GM12878 (cell line): Measurements from ENCODE around the gene MTM1. TPM values are rescaled to one million over a fixed set of nuclear protein-coding genes. Genes with fewer than 3 reads are reported as not detected.

ENCODE experiments used
- ATAC-seq: fragments of 200-7000 bp; cut with Tn5 transposase; 3 replicates; pipeline ENCODE4 v1.9.1; 2020; ENCODE audit warnings: mild to moderate bottlenecking, moderate library complexity
- BruUV-seq: library from RNA; stranded (reverse); fragments of 400-500 nt; replicated peaks from 2 replicates; lab custom pipeline; 2021; lab: Mats Ljungman, UMichigan
- CTCF ChIA-PET: fragments of 300-600 bp; sonication (Branson Sonifier 250); formaldehyde crosslinking; extraction: SDS; loops from one replicate; lab custom pipeline; 2021; ENCODE audit warnings: inconsistent platforms; lab: Yijun Ruan, JAX
- POLR2A ChIA-PET: fragments of 350-600 bp; formaldehyde crosslinking; extraction: SDS; loops from one replicate; lab custom pipeline; 2021; ENCODE audit warnings: inconsistent platforms; lab: Charles Lee
- RAD21 ChIA-PET: fragments of 300-600 bp; sonication (Branson Sonifier 250); formaldehyde crosslinking; loops from one replicate; lab custom pipeline; 2023; ENCODE audit warnings: antibody characterized with exemption; ENCODE audit not compliant: unreplicated experiment; lab: Charles Lee
- SMC1A ChIA-PET: fragments of 300-600 bp; sonication (Branson Sonifier 250); formaldehyde crosslinking; loops from one replicate; lab custom pipeline; 2023; ENCODE audit not compliant: unreplicated experiment, uncharacterized antibody; lab: Charles Lee
- DNase-seq: peaks from one replicate; pipeline ENCODE4 v3.0.0-alpha.2; 2011; ENCODE audit warnings: low read depth, low spot score
- FAIRE-seq: peaks from 3 replicates; lab custom pipeline; 2011; peaks lifted over from hg19 to GRCh38; lab: Jason Lieb, UNC
- H2AFZ ChIP-seq: 2 replicates; pipeline ENCODE4 v1.6.0; 2011; ENCODE audit warnings: low read depth, low read length, control low read depth; ENCODE audit not compliant: control insufficient read depth
- H3K27ac ChIP-seq: 2 replicates; pipeline ENCODE4 v1.5.1; 2011; ENCODE audit warnings: control low read depth; ENCODE audit not compliant: control insufficient read depth, insufficient read depth
- H3K27me3 ChIP-seq, 2 experiments: replicated peaks in 1 of 2; 2 replicates each; pipeline versions ENCODE4 v1.6.0 to v1.6.1; 2011; ENCODE audit warnings: low read length in 1 of 2; ENCODE audit not compliant: control insufficient read depth in 2 of 2, insufficient read depth in 2 of 2
- H3K36me3 ChIP-seq, 2 experiments: 2 replicates each; pipeline ENCODE4 v1.5.1; 2011; ENCODE audit warnings: low read length in 1 of 2; ENCODE audit not compliant: control insufficient read depth in 2 of 2, insufficient read depth in 2 of 2
- H3K4me1 ChIP-seq: 2 replicates; pipeline ENCODE4 v1.6.1; 2011; ENCODE audit warnings: mild to moderate bottlenecking, low read length, moderate library complexity, mixed read lengths; ENCODE audit not compliant: control insufficient read depth, insufficient read depth
- H3K4me2 ChIP-seq: 2 replicates; pipeline ENCODE4 v1.6.0; 2011; ENCODE audit warnings: control low read depth; ENCODE audit not compliant: control insufficient read depth, insufficient read depth
- H3K4me3 ChIP-seq: fragments of 200-600 bp; sonication (generic); 2 replicates; pipeline ENCODE4 v1.5.1; 2016
- H3K79me2 ChIP-seq: 2 replicates; pipeline ENCODE4 v1.6.0; 2011; ENCODE audit warnings: low read length; ENCODE audit not compliant: control insufficient read depth, insufficient read depth
- H3K9ac ChIP-seq: 2 replicates; pipeline ENCODE4 v1.8.0; 2011; ENCODE audit warnings: low read length, control low read depth, mixed read lengths; ENCODE audit not compliant: control insufficient read depth, insufficient read depth
- H3K9me3 ChIP-seq: replicated peaks from 3 replicates; pipeline ENCODE4 v1.5.1; 2011; ENCODE audit warnings: mild to moderate bottlenecking, low read length; ENCODE audit not compliant: control insufficient read depth, insufficient read depth
- H4K20me1 ChIP-seq: 2 replicates; pipeline ENCODE4 v1.6.0; 2011; ENCODE audit not compliant: control insufficient read depth, insufficient read depth
- ASH2L ChIP-seq: fragments of 300-600, 200-600 bp; sonication (generic); IDR thresholded peaks from 2 replicates; pipeline ENCODE4 v1.6.1; 2017; ENCODE audit warnings: low read depth, mild to moderate bottlenecking, borderline replicate concordance
- ATF2 ChIP-seq: IDR thresholded peaks from 2 replicates; pipeline ENCODE4 v1.6.1; 2012; ENCODE audit warnings: low read length, inconsistent platforms
- BMI1 ChIP-seq: fragments of 450-650 bp; IDR thresholded peaks from 2 replicates; pipeline ENCODE4 v1.6.1; 2016; ENCODE audit warnings: mild to moderate bottlenecking, moderate library complexity, borderline replicate concordance
- EZH2 ChIP-seq: IDR thresholded peaks from 2 replicates; pipeline ENCODE4 v1.6.1; 2012; ENCODE audit warnings: low read depth, mild to moderate bottlenecking, control low read depth, inconsistent platforms, low read length, borderline replicate concordance; ENCODE audit not compliant: control insufficient read depth
- FOS ChIP-seq: IDR thresholded peaks from 3 replicates; pipeline ENCODE4 v1.6.1; 2011; ENCODE audit warnings: borderline replicate concordance; ENCODE audit not compliant: insufficient read length; ENCODE audit errors: extremely low read depth
- GATAD2B ChIP-seq: fragments of 450-650 bp; conservative IDR thresholded peaks from 2 replicates; pipeline ENCODE4 v1.6.1; 2017; ENCODE audit warnings: low read depth, mild to moderate bottlenecking, moderate library complexity
- HCFC1 ChIP-seq: fragments of 150-350 bp; IDR thresholded peaks from 2 replicates; pipeline ENCODE4 v1.6.1; 2014; ENCODE audit warnings: low read length
- HDAC6 ChIP-seq: fragments of 200-600 bp; sonication (generic); IDR thresholded peaks from one replicate; pipeline ENCODE4 v1.8.0; 2017; ENCODE audit warnings: antibody characterized with exemption; ENCODE audit not compliant: unreplicated experiment
- IRF5 ChIP-seq: fragments of 450-650 bp; IDR thresholded peaks from 2 replicates; pipeline ENCODE4 v1.6.1; 2017; ENCODE audit warnings: borderline replicate concordance
- MEF2A ChIP-seq: IDR thresholded peaks from 2 replicates; pipeline ENCODE4 v1.6.1; 2011; ENCODE audit warnings: low read depth, mild to moderate bottlenecking, low read length, moderate library complexity; ENCODE audit not compliant: insufficient read depth
- SMC3 ChIP-seq: IDR thresholded peaks from 2 replicates; pipeline ENCODE4 v1.6.1; 2011; ENCODE audit warnings: low read length, improper control_type of control experiment, borderline replicate concordance
- TCF12 ChIP-seq: IDR thresholded peaks from 2 replicates; pipeline ENCODE4 v1.6.1; 2011; ENCODE audit warnings: low read depth, mild to moderate bottlenecking, low read length
- ZSCAN29 ChIP-seq: fragments of 450-650 bp; IDR thresholded peaks from 2 replicates; pipeline ENCODE4 v1.6.1; 2017; ENCODE audit warnings: mild to moderate bottlenecking, moderate library complexity
- in situ Hi-C: fragments of 300-500 bp; cut with MboI; formaldehyde crosslinking; loops from 9 replicates; pipeline ENCODE4 v1.14.3; 2018; ENCODE audit warnings: mixed read lengths
- intact Hi-C: fragments of 100-400 bp; cut with micrococcal nuclease; formaldehyde crosslinking; loops from one replicate; pipeline ENCODE4 v1.14.2; 2022; ENCODE audit not compliant: unreplicated experiment
- polyA plus RNA-seq, 11 experiments: library from polyadenylated mRNA; depleted of rRNA in 4 of 11; unstranded in 6 of 11; stranded (reverse) in 5 of 11; fragments of >200 nt; fragmentation: Nextera tagmentation in 4 of 11; fragmentation: Illumina TruSeq in 1 of 11; extraction: Ambion mirVana in 4 of 11; extraction: Trizol in 1 of 11; gene quantifications; 1 replicate in 1 of 11; 2 replicates in 10 of 11; pipeline versions ENCODE4 v1.2.1 to v1.2.3, GENCODE V29; 2011 to 2016; ENCODE audit warnings: inconsistent platforms in 2 of 11, missing spikeins in 2 of 11, low read depth in 1 of 11
- total RNA-seq, 4 experiments: library from RNA; depleted of rRNA in 3 of 4; stranded (reverse); fragments of >200 nt in 3 of 4; fragmentation: Illumina TruSeq in 1 of 4; extraction: Trizol in 1 of 4; gene quantifications; 2 replicates each; pipeline versions ENCODE4 v1.2.1 to v1.2.3, GENCODE V29; 2013 to 2021

Gene MTM1
- total and polyA plus RNA-seq, 10 of the 15 experiments (the other 5 are each of a cell fraction or from before 2014, with no cell fraction given) = 3.9 to 13.3 (median 8.4) TPM

GRCh38 chrX:150690126-150690525 lies 121.7 kb downstream of the MTM1 start:
- in situ Hi-C loops = loop anchor here (25.0 kb wide), 1 partner anchor 1178 kb away; the partner anchor contains the start of gene IDS

More at GRCh38 chrX:150690126-150690525, 121.7 kb downstream of the MTM1 start:
- Histone ChIP-seq H3K27me3 (no peaks in the 10 kb centered on the region), H3K9me3 (no peaks in the 10 kb centered on the region; the same call in 2 of the 3 replicates), H3K9ac (no peak overlapping the region), H3K36me3 (no peaks in the 10 kb centered on the region), H3K4me2 (no peak overlapping the region), H2AFZ (no peak overlapping the region), H4K20me1 (no peaks in the 10 kb centered on the region), H3K27ac (no peak overlapping the region), H3K4me1 (peaks cover 5% of the 10 kb centered on the region), H3K79me2 (peaks cover 18% of the 10 kb centered on the region), H3K4me3 (no peak overlapping the region)
- ChIA-PET RAD21 (no interaction called here), SMC1A (no interaction called here), CTCF (interaction anchor here (0.9 to 12.8 kb wide), 4 partner anchors 9 to 23 kb away, joined by 3 to 106 read pairs (median 6); no protein-coding TSS in a partner anchor), POLR2A (no interaction called here)
- FAIRE-seq (no peak), ATAC-seq (no peak), DNase-seq (no peak)
- intact Hi-C loops = no loop called here
- TF ChIP-seq HCFC1 (no peak), IRF5 (no peak), ZSCAN29 (no peak), BMI1 (no peak), FOS (no peak), HDAC6 (no peak), MEF2A (no peak), SMC3 (no peak), ATF2 (no peak), EZH2 (no peak), ASH2L (no peak), TCF12 (no peak), GATAD2B (no peak)
- BruUV-seq = no TSS peak
